Measurements from ENCODE around the gene SPINK1.

The SPINK1 gene

DNA sequence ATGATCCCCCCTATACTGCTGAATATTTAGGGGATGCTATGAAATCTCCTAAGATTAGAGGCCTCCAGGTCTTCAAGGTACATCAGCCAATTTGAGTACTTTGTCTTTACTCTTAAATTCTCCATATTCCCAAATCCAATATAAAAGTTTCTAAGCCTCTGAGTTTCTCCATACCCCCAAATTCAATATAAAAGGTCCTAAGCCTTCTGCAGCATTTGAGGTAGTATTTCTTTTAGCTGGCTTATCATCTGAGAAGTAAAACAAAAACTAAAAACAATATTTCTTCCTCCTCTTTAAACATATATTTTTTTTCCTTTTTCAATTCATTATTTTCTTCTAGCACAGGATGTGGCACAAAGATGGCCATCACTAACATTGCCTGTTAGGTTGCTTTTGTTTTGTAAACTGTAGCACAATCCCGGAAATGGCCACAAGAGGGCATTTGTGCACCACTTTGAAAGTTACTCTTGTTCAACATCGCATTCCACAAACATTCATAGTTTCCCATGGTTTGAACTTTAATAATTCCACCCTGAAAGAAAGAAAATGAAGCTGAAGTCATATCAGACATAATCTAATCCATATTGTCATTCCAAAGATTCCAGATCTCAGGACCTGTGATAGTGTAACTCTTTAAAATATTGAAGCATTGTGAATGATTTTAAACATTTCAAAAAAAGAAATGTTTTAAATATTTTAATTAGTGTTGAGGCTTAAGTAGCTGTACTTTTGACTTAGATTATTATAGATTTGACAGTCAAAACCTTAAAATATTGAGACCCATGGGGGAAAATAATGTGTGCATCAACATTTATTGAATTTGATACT is 26.0 kb upstream of the SPINK1 start:
- peak; percentile 86 for TF ChIP-seq CTCF (IDR thresholded peaks at IDR 0.05; ENCODE audit: control insufficient read depth, extremely low read depth, insufficient read depth)
- no peak overlapping the region for H3K4me3 ChIP-seq (ENCODE audit: low read depth, low read length)
- peak; percentile 31 for DNase-seq (ENCODE audit: low read depth)

- no peak for TF ChIP-seq CTCF (IDR thresholded peaks at IDR 0.05; ENCODE audit: control insufficient read depth, extremely low read depth, insufficient read depth)
- no peak overlapping the region for H3K4me3 ChIP-seq (ENCODE audit: low read depth, low read length)
- DNase-seq (ENCODE audit: low read depth): no peak
Measured at GRCh38 chr5:147856801-147857200, 25.3 kb upstream of the SPINK1 start.

DNA sequence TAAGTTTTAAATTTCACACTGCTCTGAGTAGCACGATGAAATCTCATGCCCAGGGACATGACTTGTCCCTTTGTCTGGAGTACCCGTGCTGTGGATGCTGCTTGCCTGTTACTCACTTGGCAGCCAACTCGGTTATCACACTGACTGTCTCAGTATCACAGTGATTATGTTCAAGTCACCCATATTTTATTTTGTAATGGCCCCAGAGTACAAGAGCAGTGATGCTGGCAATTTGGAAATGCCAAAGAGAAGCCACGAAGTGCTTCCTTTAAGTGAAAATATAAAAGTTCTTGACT is 24.3 kb upstream of the SPINK1 start:
- no peak for TF ChIP-seq CTCF (IDR thresholded peaks at IDR 0.05; ENCODE audit: control insufficient read depth, extremely low read depth, insufficient read depth)
- DNase-seq (ENCODE audit: low read depth): no peak
- H3K4me3 ChIP-seq (ENCODE audit: low read depth, low read length): no peak overlapping the region

- H3K4me3 ChIP-seq (ENCODE audit: low read depth, low read length): no peak overlapping the region
- no peak for TF ChIP-seq CTCF (IDR thresholded peaks at IDR 0.05; ENCODE audit: control insufficient read depth, extremely low read depth, insufficient read depth)
- DNase-seq (ENCODE audit: low read depth): no peak
Measured at GRCh38 chr5:147854894-147855773, 23.7 kb upstream of the SPINK1 start.

- DNase-seq (ENCODE audit: low read depth): no peak
- no peak for TF ChIP-seq CTCF (IDR thresholded peaks at IDR 0.05; ENCODE audit: control insufficient read depth, extremely low read depth, insufficient read depth)
- no peak overlapping the region for H3K4me3 ChIP-seq (ENCODE audit: low read depth, low read length)
Measured at GRCh38 chr5:147854331-147854730, 22.9 kb upstream of the SPINK1 start.

- H3K4me3 ChIP-seq (ENCODE audit: low read depth, low read length): no peak overlapping the region
- no peak for TF ChIP-seq CTCF (IDR thresholded peaks at IDR 0.05; ENCODE audit: control insufficient read depth, extremely low read depth, insufficient read depth)
Measured at GRCh38 chr5:147853372-147853987, 22.0 kb upstream of the SPINK1 start.

More at GRCh38 chr5:147853372-147853987, 22.0 kb upstream of the SPINK1 start:
- no peak for DNase-seq (ENCODE audit: low read depth)
